GM20431 (cell line): ENCODE results near the gene APBA2.
"Not testable (repeated sequence)": the region's sequence is repeated elsewhere in the genome, so short reads cannot be mapped to it uniquely, and the experiment has no call there.

Source experiments
- in situ Hi-C: fragments of 300-500 bp; cut with MseI, MboI; formaldehyde crosslinking; loops from one replicate; pipeline ENCODE4 v1.15.0; 2020; ENCODE audit warnings: low sequenced_read_pairs; ENCODE audit not compliant: unreplicated experiment

APBA2 gene

GRCh38 chr15:29090617-29091466 is 205.1 kb downstream of the APBA2 start:
- in situ Hi-C loops: no loop called here

- in situ Hi-C loops: no loop called here
Measured at GRCh38 chr15:29091666-29092065, 205.9 kb downstream of the APBA2 start.

GRCh38 chr15:29092376-29093064 is 206.7 kb downstream of the APBA2 start:
- in situ Hi-C loops: no loop called here

GRCh38 chr15:29093065-29093435 is 207.3 kb downstream of the APBA2 start:
- in situ Hi-C loops: no loop called here

GRCh38 chr15:29093696-29094343 is 208.0 kb downstream of the APBA2 start:
- in situ Hi-C loops: no loop called here

GRCh38 chr15:29094711-29095110 is 208.9 kb downstream of the APBA2 start:
- in situ Hi-C loops: no loop called here

GRCh38 chr15:29095746-29096145 is 210.0 kb downstream of the APBA2 start:
- in situ Hi-C loops: no loop called here

GRCh38 chr15:29097168-29097567 is 211.4 kb downstream of the APBA2 start:
- in situ Hi-C loops: no loop called here

GRCh38 chr15:29097971-29098370 is 212.2 kb downstream of the APBA2 start:
- in situ Hi-C loops: no loop called here

- in situ Hi-C loops: no loop called here
Measured at GRCh38 chr15:29098652-29099051, 212.9 kb downstream of the APBA2 start.

GRCh38 chr15:29099131-29099880 is 213.5 kb downstream of the APBA2 start:
- in situ Hi-C loops: no loop called here

GRCh38 chr15:29100486-29101000 is 214.8 kb downstream of the APBA2 start:
- in situ Hi-C loops: no loop called here

GRCh38 chr15:29101491-29101890 is 215.7 kb downstream of the APBA2 start:
- in situ Hi-C loops: no loop called here

- in situ Hi-C loops: not testable (repeated sequence)
Measured at GRCh38 chr15:29102173-29102794, 216.5 kb downstream of the APBA2 start.

GRCh38 chr15:29102911-29103823 is 217.4 kb downstream of the APBA2 start:
- in situ Hi-C loops: no loop called here

- in situ Hi-C loops: no loop called here
Measured at GRCh38 chr15:29103824-29104565, 218.2 kb downstream of the APBA2 start.

GRCh38 chr15:29104566-29104880 is 218.7 kb downstream of the APBA2 start:
- in situ Hi-C loops: no loop called here

GRCh38 chr15:29105151-29105854 is 219.5 kb downstream of the APBA2 start:
- in situ Hi-C loops: no loop called here
